H1 (cell line): Measurements from ENCODE around the gene GALNT17. TPM values are rescaled to one million over a fixed set of nuclear protein-coding genes. Genes with fewer than 3 reads are reported as not detected.

Experiments
- CTCF ChIA-PET: fragments of 300-600 bp; sonication (Branson Sonifier 250); formaldehyde crosslinking; loops from one replicate; lab custom pipeline; 2021; ENCODE audit not compliant: partially characterized antibody; lab: Charles Lee
- POLR2A ChIA-PET: fragments of 300-600 bp; sonication (Branson Sonifier 250); formaldehyde crosslinking; loops from one replicate; lab custom pipeline; 2021; ENCODE audit warnings: inconsistent platforms; ENCODE audit not compliant: partially characterized antibody; lab: Charles Lee
- DNase-seq, 2 experiments: peaks; one replicate each; pipeline versions ENCODE4 v3.0.0 to v3.0.0-alpha.2; 2010 to 2022; ENCODE audit warnings: low spot score in 2 of 2, low read depth in 1 of 2, mixed read lengths in 1 of 2
- FAIRE-seq: peaks from 2 replicates; lab custom pipeline; 2011; peaks lifted over from hg19 to GRCh38; lab: Jason Lieb, UNC
- H2AFZ ChIP-seq: 2 replicates; pipeline ENCODE4 v1.8.1; 2012; ENCODE audit warnings: low read length, inconsistent platforms
- H2AK5ac ChIP-seq: 2 replicates; pipeline ENCODE4 v1.6.1; 2013; ENCODE audit warnings: low read depth, low read length
- H2BK120ac ChIP-seq: replicated peaks from 2 replicates; pipeline ENCODE3; 2013; ENCODE audit warnings: low read depth, low read length, inconsistent platforms
- H2BK12ac ChIP-seq: 2 replicates; pipeline ENCODE4 v1.6.1; 2013; ENCODE audit warnings: low read depth, low read length
- H2BK15ac ChIP-seq: 2 replicates; pipeline ENCODE4 v1.6.1; 2013; ENCODE audit warnings: low read length
- H2BK20ac ChIP-seq: 2 replicates; pipeline ENCODE4 v1.6.1; 2013; ENCODE audit warnings: low read length
- H2BK5ac ChIP-seq: 2 replicates; pipeline ENCODE4 v1.6.1; 2013; ENCODE audit warnings: low read depth, low read length
- H3K14ac ChIP-seq: 2 replicates; pipeline ENCODE4 v1.6.1; 2013; ENCODE audit warnings: inconsistent platforms; ENCODE audit not compliant: insufficient read length
- H3K18ac ChIP-seq: 2 replicates; pipeline ENCODE4 v1.6.1; 2013; ENCODE audit warnings: low read length; ENCODE audit errors: extremely low read depth
- H3K23ac ChIP-seq: 2 replicates; pipeline ENCODE4 v1.6.1; 2013; ENCODE audit warnings: inconsistent platforms; ENCODE audit not compliant: insufficient read length
- H3K23me2 ChIP-seq: 2 replicates; pipeline ENCODE4 v1.6.1; 2013; ENCODE audit warnings: low read depth, low read length
- H3K27ac ChIP-seq: 2 replicates; pipeline ENCODE4 v1.6.1; 2011; ENCODE audit warnings: low read depth, low read length, inconsistent platforms
- H3K27me3 ChIP-seq, 4 experiments: replicated peaks in 1 of 4; 1 replicate in 1 of 4; 2 replicates in 3 of 4; pipeline versions ENCODE4 v1.6.1 to v1.8.1; 2011 to 2013; ENCODE audit warnings: low read length in 3 of 4, mild to moderate bottlenecking in 3 of 4, inconsistent platforms in 2 of 4, mixed read lengths in 2 of 4, moderate library complexity in 1 of 4; ENCODE audit not compliant: control insufficient read depth in 3 of 4, insufficient read depth in 3 of 4; ENCODE audit errors: extremely low read depth in 1 of 4
- H3K36me3 ChIP-seq, 4 experiments: 2 replicates each; pipeline versions ENCODE4 v1.6.1 to v1.8.1; 2011 to 2013; ENCODE audit warnings: mild to moderate bottlenecking in 4 of 4, low read length in 3 of 4, moderate library complexity in 2 of 4, control low read depth in 1 of 4, inconsistent platforms in 1 of 4; ENCODE audit not compliant: insufficient read depth in 4 of 4, control insufficient read depth in 2 of 4
- H3K4ac ChIP-seq: replicated peaks from 2 replicates; pipeline ENCODE3; 2013; ENCODE audit warnings: low read length, low read depth, mixed read lengths, inconsistent platforms; ENCODE audit not compliant: insufficient read length
- H3K4me1 ChIP-seq, 4 experiments: replicated peaks in 1 of 4; 1 replicate in 1 of 4; 2 replicates in 3 of 4; pipeline versions ENCODE4 v1.6.1 to v1.8.1; 2011 to 2013; ENCODE audit warnings: low read length in 3 of 4, inconsistent platforms in 2 of 4, mixed read lengths in 1 of 4; ENCODE audit not compliant: insufficient read depth in 4 of 4, control insufficient read depth in 3 of 4
- H3K4me2 ChIP-seq, 2 experiments: 2 replicates each; pipeline versions ENCODE4 v1.6.1 to v1.8.1; 2011 to 2013; ENCODE audit warnings: low read depth in 2 of 2, low read length in 2 of 2, control low read depth in 1 of 2, inconsistent platforms in 1 of 2, mild to moderate bottlenecking in 1 of 2; ENCODE audit not compliant: insufficient read depth in 1 of 2
- H3K4me3 ChIP-seq, 4 experiments: fragments of 200-600, 300-600 bp in 1 of 4; sonication (generic), shearing (Covaris generic), sonication (Bioruptor Twin) in 1 of 4; 2 replicates each; pipeline versions ENCODE4 v1.5.1 to v1.8.1; 2011 to 2016; ENCODE audit warnings: low read length in 4 of 4, low read depth in 3 of 4, control low read depth in 2 of 4, inconsistent platforms in 2 of 4, mild to moderate bottlenecking in 2 of 4, mixed read lengths in 1 of 4, moderate library complexity in 1 of 4; ENCODE audit not compliant: insufficient read depth in 2 of 4; ENCODE audit errors: extremely low read depth in 1 of 4
- H3K56ac ChIP-seq: replicated peaks from 2 replicates; pipeline ENCODE3; 2013; ENCODE audit warnings: low read depth, mild to moderate bottlenecking, mixed read lengths, low read length, inconsistent platforms; ENCODE audit not compliant: insufficient read length
- H3K79me1 ChIP-seq: 2 replicates; pipeline ENCODE4 v1.6.1; 2013; ENCODE audit warnings: low read depth, low read length, control low read depth
- H3K79me2 ChIP-seq, 2 experiments: 2 replicates each; pipeline versions ENCODE4 v1.6.1 to v1.8.1; 2012 to 2013; ENCODE audit warnings: low read length in 2 of 2, mild to moderate bottlenecking in 2 of 2, inconsistent platforms in 1 of 2; ENCODE audit not compliant: insufficient read depth in 2 of 2, control insufficient read depth in 1 of 2
- H3K9ac ChIP-seq, 4 experiments: replicated peaks in 1 of 4; 1 replicate in 1 of 4; 2 replicates in 3 of 4; pipeline versions ENCODE4 v1.6.1 to v1.8.1; 2011 to 2013; ENCODE audit warnings: low read depth in 3 of 4, low read length in 3 of 4, control low read depth in 2 of 4, mild to moderate bottlenecking in 2 of 4, moderate library complexity in 2 of 4, inconsistent platforms in 1 of 4; ENCODE audit errors: extremely low read depth in 1 of 4
- H3K9me3 ChIP-seq, 2 experiments: 2 replicates each; pipeline versions ENCODE4 v1.6.1 to v1.8.1; 2012 to 2013; ENCODE audit warnings: mild to moderate bottlenecking in 2 of 2, moderate library complexity in 2 of 2, control low read depth in 1 of 2, inconsistent platforms in 1 of 2, low read depth in 1 of 2, low read length in 1 of 2, mixed read lengths in 1 of 2; ENCODE audit not compliant: insufficient read depth in 2 of 2
- H4K20me1 ChIP-seq, 2 experiments: replicated peaks in 1 of 2; 2 replicates each; pipeline versions ENCODE3 to v1.8.1; 2011 to 2013; ENCODE audit warnings: inconsistent platforms in 2 of 2, low read length in 2 of 2, mild to moderate bottlenecking in 1 of 2; ENCODE audit not compliant: insufficient read depth in 2 of 2, control insufficient read depth in 1 of 2
- H4K5ac ChIP-seq: 2 replicates; pipeline ENCODE4 v1.6.1; 2013; ENCODE audit warnings: low read length, low read depth, mixed read lengths, inconsistent platforms; ENCODE audit not compliant: insufficient read length
- H4K8ac ChIP-seq: 2 replicates; pipeline ENCODE4 v1.8.0; 2013; ENCODE audit warnings: mild to moderate bottlenecking, moderate library complexity, low read length, inconsistent platforms; ENCODE audit not compliant: insufficient read depth; ENCODE audit errors: extremely low read depth
- H4K91ac ChIP-seq: replicated peaks from 2 replicates; pipeline ENCODE3; 2013; ENCODE audit warnings: low read length, mixed read lengths, inconsistent platforms; ENCODE audit not compliant: insufficient read length
- RBBP5 ChIP-seq: IDR thresholded peaks from 2 replicates; pipeline ENCODE4 v1.7.1; 2012; ENCODE audit warnings: low read depth, mild to moderate bottlenecking, inconsistent platforms, low read length, moderate library complexity, borderline replicate concordance
- WGBS, 2 experiments: shearing (Covaris generic) in 1 of 2; methylation state at CpG; one replicate each; pipeline versions ENCODE4 v1.1.6 to v1.1.7; 2013 to 2015; ENCODE audit warnings: low lambda C conversion rate in 2 of 2, mixed read lengths in 2 of 2, inconsistent platforms in 1 of 2, low coverage in 1 of 2, missing lambda C conversion rate in 1 of 2; ENCODE audit not compliant: insufficient replicate concordance in 2 of 2, insufficient coverage in 1 of 2, insufficient read length in 1 of 2; ENCODE audit errors: extremely low coverage in 1 of 2, missing lambda C conversion rate in 1 of 2; 5-methylcytosine and 5-hydroxymethylcytosine counted together
- polyA plus RNA-seq, 7 experiments: library from polyadenylated mRNA; depleted of rRNA in 3 of 7; stranded (reverse) in 5 of 7; unstranded in 2 of 7; fragments of >200 nt in 5 of 7; fragments of 200-250 nt in 2 of 7; gene quantifications; 1 replicate in 5 of 7; 2 replicates in 1 of 7; 4 replicates in 1 of 7; pipeline versions ENCODE4 v1.2.1 to v1.2.3, GENCODE V29; 2011 to 2013; ENCODE audit warnings: missing spikeins in 2 of 7, mixed read lengths in 2 of 7
- total RNA-seq: library from RNA; stranded (reverse); fragmentation: NEBNext Ultra II Directional; extraction: Animal tissue kit (Norgen Biotek cat#: 25700); gene quantifications from 2 replicates; pipeline ENCODE4 v1.2.1, GENCODE V29; 2021

Gene GALNT17
- total and polyA plus RNA-seq, 2 of the 8 experiments (the other 6 are each of a cell fraction or from before 2014, with no cell fraction given), result 37.7 to 47.0 TPM

DNA sequence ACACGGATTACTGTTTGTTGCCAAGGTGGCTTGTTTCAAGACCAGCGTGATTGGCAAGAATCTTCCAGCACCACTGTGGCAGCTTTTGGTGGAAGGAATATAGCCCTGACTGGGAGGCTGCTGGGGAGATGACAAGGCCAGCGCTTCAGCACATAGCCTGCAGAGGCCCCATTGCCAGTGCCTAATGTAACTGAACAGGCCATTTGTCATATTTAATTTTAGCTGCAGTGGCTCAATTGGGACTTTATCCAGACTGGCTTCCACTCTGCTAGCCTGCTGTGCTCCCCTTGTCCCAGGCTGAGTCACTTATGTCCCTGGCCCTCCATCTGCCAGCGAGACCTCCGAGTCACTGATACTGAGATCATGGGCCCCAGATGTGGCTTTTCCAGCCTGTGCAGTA lies 483.1 kb downstream of the GALNT17 start:
- POLR2A ChIA-PET, result no interaction called here
- whole genome bisulfite sequencing, 2 experiments, result 62% methylated on average over 5 of the region's 5 CpGs; no CpG with 5 or more reads in 1 of the 2 experiments
- no peaks in the 10 kb centered on the region for H3K9me3 ChIP-seq
- H3K79me2 ChIP-seq, result no peaks in the 10 kb centered on the region
- H3K23me2 ChIP-seq, result no peaks in the 10 kb centered on the region
- no peak for DNase-seq
- peak overlapping the region; percentile 98 for H2BK20ac ChIP-seq
- no peak overlapping the region for H3K9ac ChIP-seq
- peak overlapping the region; percentile 12; the same call in 1 of the 2 replicates for H2BK12ac ChIP-seq
- H2AFZ ChIP-seq, result no peak overlapping the region
- no peak overlapping the region for H2BK120ac ChIP-seq
- H3K18ac ChIP-seq, result 0 out of 2 replicates have a peak overlapping the region, but pooled peaks have one; percentile 54
- 0 out of 2 replicates have a peak overlapping the region, but pooled peaks have one; percentile 32 for H2AK5ac ChIP-seq
- H3K79me1 ChIP-seq, result no peaks in the 10 kb centered on the region
- H3K14ac ChIP-seq, result no peak overlapping the region
- H3K23ac ChIP-seq, result no peak overlapping the region
- H3K4me2 ChIP-seq, result peak overlapping the region in 1 of 2 experiments; percentile 47; a peak in 1 of 4 replicates
- no peaks in the 10 kb centered on the region for H4K20me1 ChIP-seq
- H4K8ac ChIP-seq, result no peak overlapping the region
- no peak overlapping the region for H3K4me3 ChIP-seq
- peak overlapping the region; percentile 8 for H2BK5ac ChIP-seq
- no peaks in the 10 kb centered on the region for H3K27me3 ChIP-seq
- CTCF ChIA-PET, result interaction anchor here (0.6 kb wide), 1 partner anchor 1278 kb away, joined by 3 read pairs; no protein-coding TSS in a partner anchor
- H3K36me3 ChIP-seq, result no peaks in the 10 kb centered on the region
- peaks cover 3 to 18% (median 13%) of the 10 kb centered on the region in 4 experiments for H3K4me1 ChIP-seq
- no peak overlapping the region for H4K5ac ChIP-seq
- no peak for FAIRE-seq
- H3K4ac ChIP-seq, result no peak overlapping the region
- H3K56ac ChIP-seq, result no peak overlapping the region
- no peak overlapping the region for H3K27ac ChIP-seq
- no peak overlapping the region for H4K91ac ChIP-seq
- H2BK15ac ChIP-seq, result no peak overlapping the region
- no peak for TF ChIP-seq RBBP5
